Osteoblast (primary cell): ENCODE measurements around the gene FBXO47. TPM values are rescaled to one million over a fixed set of nuclear protein-coding genes. Genes with fewer than 3 reads are reported as not detected.
A peak's percentile ranks its signal among the peaks of the same experiment; 100 is the strongest.

Experiments used
- DNase-seq: peaks from one replicate; pipeline ENCODE4 v3.0.0; 2011; ENCODE audit warnings: low spot score, mixed read lengths; ENCODE audit not compliant: insufficient read length; ENCODE audit errors: missing footprints
- H2AFZ ChIP-seq: 2 replicates; pipeline ENCODE4 v1.6.0; 2011; ENCODE audit warnings: mild to moderate bottlenecking, low read length
- H3K27ac ChIP-seq: 2 replicates; pipeline ENCODE4 v1.5.1; 2011; ENCODE audit warnings: mild to moderate bottlenecking, low read depth, low read length, moderate library complexity
- H3K27me3 ChIP-seq: 2 replicates; pipeline ENCODE4 v1.6.0; 2012; ENCODE audit warnings: mild to moderate bottlenecking, control low read depth, inconsistent platforms, low read length, moderate library complexity; ENCODE audit not compliant: insufficient read depth
- H3K36me3 ChIP-seq: 2 replicates; pipeline ENCODE4 v1.5.1; 2011; ENCODE audit warnings: mild to moderate bottlenecking, low read length, control low read depth, moderate library complexity; ENCODE audit not compliant: insufficient read depth
- H3K4me1 ChIP-seq: 2 replicates; pipeline ENCODE4 v1.5.1; 2011; ENCODE audit warnings: mild to moderate bottlenecking, low read length, control low read depth, moderate library complexity; ENCODE audit not compliant: insufficient read depth
- H3K4me2 ChIP-seq: 2 replicates; pipeline ENCODE4 v1.6.0; 2011; ENCODE audit warnings: mild to moderate bottlenecking, low read length; ENCODE audit not compliant: insufficient read depth
- H3K4me3 ChIP-seq: fragments of 200-600 bp; sonication (generic); 3 replicates; pipeline ENCODE4 v1.5.1; 2012; ENCODE audit warnings: mild to moderate bottlenecking, low read length, inconsistent platforms; ENCODE audit not compliant: insufficient read depth
- H3K79me2 ChIP-seq: 2 replicates; pipeline ENCODE4 v1.6.0; 2012; ENCODE audit warnings: mild to moderate bottlenecking, low read length, control low read depth, inconsistent platforms; ENCODE audit not compliant: insufficient read depth
- H3K9me3 ChIP-seq: 2 replicates; pipeline ENCODE4 v1.5.1; 2011; ENCODE audit warnings: low read depth, low read length, control low read depth
- H4K20me1 ChIP-seq: 2 replicates; pipeline ENCODE4 v1.6.0; 2012; ENCODE audit warnings: mild to moderate bottlenecking, low read length, control low read depth; ENCODE audit not compliant: insufficient read depth
- CTCF ChIP-seq: IDR thresholded peaks from 2 replicates; pipeline ENCODE4 v1.5.1; 2011; ENCODE audit warnings: mild to moderate bottlenecking, low read depth, low read length, moderate library complexity; ENCODE audit errors: extremely low read depth
- total RNA-seq: library from RNA; depleted of rRNA; stranded (reverse); fragments of >200 nt; gene quantifications from 2 replicates; pipeline ENCODE4 v1.2.3, GENCODE V29; 2012

The FBXO47 gene
- total RNA-seq, 1 donor = not detected

- Histone ChIP-seq H3K27me3 (no peaks in the 10 kb centered on the region), H3K4me1 (peaks cover 5% of the 10 kb centered on the region), H3K4me3 (no peak overlapping the region), H3K79me2 (no peaks in the 10 kb centered on the region), H2AFZ (no peak overlapping the region), H3K4me2 (no peak overlapping the region), H4K20me1 (no peaks in the 10 kb centered on the region), H3K36me3 (no peaks in the 10 kb centered on the region), H3K9me3 (no peaks in the 10 kb centered on the region), H3K27ac (no peak overlapping the region)
- TF ChIP-seq CTCF = no peak
- no peak for DNase-seq
These were observed 42.4 kb upstream of the FBXO47 start for GRCh38 chr17:39009581-39010001.

GRCh38 chr17:39008633-39009032 lies 41.4 kb upstream of the FBXO47 start:
- H4K20me1 ChIP-seq = no peaks in the 10 kb centered on the region
- no peak overlapping the region for H3K4me2 ChIP-seq
- H3K36me3 ChIP-seq = no peaks in the 10 kb centered on the region
- no peak overlapping the region for H2AFZ ChIP-seq
- no peak overlapping the region for H3K4me3 ChIP-seq
- no peak for DNase-seq
- no peak for TF ChIP-seq CTCF
- H3K9me3 ChIP-seq = no peaks in the 10 kb centered on the region
- H3K27me3 ChIP-seq = no peaks in the 10 kb centered on the region
- H3K27ac ChIP-seq = no peak overlapping the region
- no peaks in the 10 kb centered on the region for H3K79me2 ChIP-seq
- H3K4me1 ChIP-seq = no peaks in the 10 kb centered on the region

- peaks cover 42% of the 10 kb centered on the region for H3K4me1 ChIP-seq
- H3K36me3 ChIP-seq = no peaks in the 10 kb centered on the region
- no peaks in the 10 kb centered on the region for H3K79me2 ChIP-seq
- H4K20me1 ChIP-seq = no peaks in the 10 kb centered on the region
- peak overlapping the region; percentile 3 for H3K4me3 ChIP-seq
- no peak for TF ChIP-seq CTCF
- H3K27me3 ChIP-seq = no peaks in the 10 kb centered on the region
- H3K9me3 ChIP-seq = no peaks in the 10 kb centered on the region
- DNase-seq = peak; percentile 48
- H3K27ac ChIP-seq = peak overlapping the region; percentile 78
- H2AFZ ChIP-seq = peak overlapping the region; percentile 77
- peak overlapping the region; percentile 64 for H3K4me2 ChIP-seq
These were observed 36.0 kb upstream of the FBXO47 start for GRCh38 chr17:39002991-39003715.

GRCh38 chr17:39001703-39002637 lies 34.8 kb upstream of the FBXO47 start:
- Histone ChIP-seq H3K79me2 (no peaks in the 10 kb centered on the region), H3K27me3 (no peaks in the 10 kb centered on the region), H3K9me3 (peaks cover 2% of the 10 kb centered on the region), H2AFZ (peak overlapping the region; percentile 69), H3K27ac (peak overlapping the region; percentile 78), H3K4me1 (peaks cover 42% of the 10 kb centered on the region), H3K4me2 (peak overlapping the region; percentile 64), H4K20me1 (no peaks in the 10 kb centered on the region), H3K4me3 (peak overlapping the region; percentile 18), H3K36me3 (no peaks in the 10 kb centered on the region)
- no peak for TF ChIP-seq CTCF
- peak; percentile 94 for DNase-seq
